Activated CD4-positive, CD25-positive, alpha-beta regulatory T cell treated with anti-CD3 and anti-CD28 coated beads, Interleukin-2, amount 50 U/mL, for 72 hours (primary cell): ENCODE measurements around the gene TTLL11.
"Not testable (repeated sequence)": the region's sequence is repeated elsewhere in the genome, so short reads cannot be mapped to it uniquely, and the experiment has no call there.

Experiments used
- DNase-seq: peaks from one replicate; pipeline ENCODE4 v3.0.0; 2021

TTLL11 gene

GRCh38 chr9:121807823-121808278 lies 285.3 kb downstream of the TTLL11 start:
- DNase-seq = no peak

GRCh38 chr9:121807069-121807822 lies 285.9 kb downstream of the TTLL11 start:
- DNase-seq = no peak

- DNase-seq = no peak
These were observed 290.4 kb downstream of the TTLL11 start for GRCh38 chr9:121802753-121803152.

- DNase-seq = no peak
These were observed 291.5 kb downstream of the TTLL11 start for GRCh38 chr9:121801579-121801978.

- DNase-seq = no peak
These were observed 292.7 kb downstream of the TTLL11 start for GRCh38 chr9:121800376-121800775.

GRCh38 chr9:121798941-121799340 lies 294.2 kb downstream of the TTLL11 start:
- no peak for DNase-seq

- DNase-seq = no peak
These were observed 296.0 kb downstream of the TTLL11 start for GRCh38 chr9:121797081-121797480.

- not testable (repeated sequence) for DNase-seq
These were observed 298.8 kb downstream of the TTLL11 start for GRCh38 chr9:121794334-121794733.

- DNase-seq = not testable (repeated sequence)
These were observed 300.6 kb downstream of the TTLL11 start for GRCh38 chr9:121792476-121792875.

GRCh38 chr9:121790841-121791240 lies 302.3 kb downstream of the TTLL11 start:
- DNase-seq = no peak

GRCh38 chr9:121788686-121789366 lies 304.3 kb downstream of the TTLL11 start:
- DNase-seq = no peak

GRCh38 chr9:121786998-121787422 lies 306.1 kb downstream of the TTLL11 start:
- no peak for DNase-seq

- DNase-seq = no peak
These were observed 306.6 kb downstream of the TTLL11 start for GRCh38 chr9:121786543-121786948.

- DNase-seq = no peak
These were observed 307.2 kb downstream of the TTLL11 start for GRCh38 chr9:121785673-121786542.

- no peak for DNase-seq
These were observed 308.2 kb downstream of the TTLL11 start for GRCh38 chr9:121784731-121785411.

GRCh38 chr9:121783521-121784507 lies 309.3 kb downstream of the TTLL11 start:
- DNase-seq = no peak

GRCh38 chr9:121783111-121783510 lies 310.0 kb downstream of the TTLL11 start:
- no peak for DNase-seq

- no peak for DNase-seq
These were observed 310.5 kb downstream of the TTLL11 start for GRCh38 chr9:121782514-121783110.

- DNase-seq = peak; percentile 24
These were observed 311.2 kb downstream of the TTLL11 start for GRCh38 chr9:121781701-121782464.

GRCh38 chr9:121781145-121781548 lies 312.0 kb downstream of the TTLL11 start:
- DNase-seq = no peak
